Omental fat pad (tissue), 4 donors: ENCODE measurements around the gene ZHX3. TPM values are rescaled to one million over a fixed set of nuclear protein-coding genes. Genes with fewer than 3 reads are reported as not detected.

Source experiments
- ATAC-seq: fragments of 150-250 bp; one replicate; pipeline ENCODE4 v1.9.1; 2016; ENCODE audit warnings: mild to moderate bottlenecking, moderate library complexity; ENCODE audit not compliant: low FRiP score
- DNase-seq: peaks from one replicate; pipeline ENCODE4 v3.0.0-alpha.2; 2019; ENCODE audit warnings: low spot score
- CTCF ChIP-seq, 3 donors: fragments of 450-650 bp; IDR thresholded peaks; one replicate each; pipeline ENCODE4 v1.5.1; 2016 to 2017; ENCODE audit warnings: antibody characterized with exemption in 3 of 3, mild to moderate bottlenecking in 3 of 3, moderate library complexity in 2 of 3
- total RNA-seq, 4 donors: library from RNA; depleted of rRNA; stranded (reverse); fragments of >200 nt; gene quantifications; one replicate each; pipeline ENCODE4 v1.1.0, GENCODE V29; 2016

ZHX3 gene
- total RNA-seq, 4 donors from 2014 or later, result 22.6 to 54.5 (median 45.0) TPM

GRCh38 chr20:41176711-41177552, 140.6 kb downstream of the ZHX3 start:
- no peak for TF ChIP-seq CTCF (IDR thresholded peaks at IDR 0.05)
- DNase-seq, result no peak
- no peak for ATAC-seq

- DNase-seq, result no peak
- TF ChIP-seq CTCF (IDR thresholded peaks at IDR 0.05), result no peak
These were observed 141.7 kb downstream of the ZHX3 start for GRCh38 chr20:41175727-41176330.

GRCh38 chr20:41175201-41175651, 142.3 kb downstream of the ZHX3 start:
- ATAC-seq (no peak), DNase-seq (no peak)
- no peak for TF ChIP-seq CTCF (IDR thresholded peaks at IDR 0.05)

More at GRCh38 chr20:41175727-41176330, 141.7 kb downstream of the ZHX3 start:
- ATAC-seq, result no peak

- no peak for TF ChIP-seq CTCF (IDR thresholded peaks at IDR 0.05)
- ATAC-seq (no peak), DNase-seq (no peak)
These were observed 142.7 kb downstream of the ZHX3 start for GRCh38 chr20:41174782-41175181.

GRCh38 chr20:41174373-41174772, 143.2 kb downstream of the ZHX3 start:
- ATAC-seq (no peak), DNase-seq (no peak)
- no peak for TF ChIP-seq CTCF (IDR thresholded peaks at IDR 0.05)

GRCh38 chr20:41173791-41174341, 143.7 kb downstream of the ZHX3 start:
- TF ChIP-seq CTCF (IDR thresholded peaks at IDR 0.05), result no peak
- ATAC-seq (no peak), DNase-seq (no peak)
